Neural crest cell (in vitro differentiated cells): ENCODE data around the gene UVRAG. TPM values are rescaled to one million over a fixed set of nuclear protein-coding genes. Genes with fewer than 3 reads are reported as not detected.

ENCODE experiments used
- DNase-seq: peaks from one replicate; pipeline ENCODE4 v3.0.0; 2021; ENCODE audit warnings: low read depth, mixed read lengths, low spot score
- H3K27ac Mint-ChIP-seq: one replicate; pipeline ENCODE4 v1.8.0; 2021; ENCODE audit warnings: mild to moderate bottlenecking, mixed read lengths; ENCODE audit not compliant: unreplicated experiment
- H3K27me3 Mint-ChIP-seq: 2 replicates; pipeline ENCODE4 v1.8.0; 2021; ENCODE audit warnings: low read depth, mild to moderate bottlenecking, mixed read lengths
- H3K36me3 Mint-ChIP-seq: 2 replicates; pipeline ENCODE4 v1.8.0; 2021; ENCODE audit warnings: low read depth, mild to moderate bottlenecking, mixed read lengths
- H3K4me1 Mint-ChIP-seq: 2 replicates; pipeline ENCODE4 v1.8.0; 2021; ENCODE audit warnings: mixed read lengths
- H3K4me3 Mint-ChIP-seq: one replicate; pipeline ENCODE4 v1.8.0; 2021; ENCODE audit warnings: mild to moderate bottlenecking, mixed read lengths
- H3K9me3 Mint-ChIP-seq: 2 replicates; pipeline ENCODE4 v1.8.0; 2021; ENCODE audit warnings: mixed read lengths
- total RNA-seq: library from RNA; stranded (reverse); gene quantifications from 2 replicates; pipeline ENCODE4 v1.2.1, GENCODE V29; 2021
- TF ChIP-seq, protein P1 (sequence below): fragments of 200-600 bp; sonication (generic); conservative IDR thresholded peaks from 2 replicates; pipeline ENCODE4 v1.5.0; 2021; ENCODE audit warnings: antibody characterized with exemption, mild to moderate bottlenecking

The UVRAG gene
- total RNA-seq, 1 donor from 2014 or later: 29.0 TPM

DNA sequence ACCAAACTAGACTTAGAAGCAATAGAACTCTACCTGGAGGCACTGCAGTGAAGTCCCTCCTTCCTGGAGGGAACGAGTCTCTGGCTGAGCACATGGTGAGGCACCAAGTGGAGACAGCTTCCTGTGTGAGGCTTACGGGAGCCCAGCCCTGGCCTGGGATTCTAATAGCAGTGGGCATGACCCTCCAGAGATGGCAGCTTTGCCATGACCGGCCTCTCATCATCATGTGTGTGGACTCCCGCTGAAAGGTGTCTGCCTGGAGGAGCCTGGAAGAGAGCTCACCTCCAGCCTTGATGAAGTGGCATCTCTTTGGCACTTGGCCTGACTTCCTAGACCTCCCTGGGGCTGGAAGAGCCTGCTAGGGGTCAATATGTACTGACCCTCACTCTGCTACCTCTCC lies 38.5 kb upstream of the UVRAG start:
- Mint-ChIP-seq H3K4me3 (no peak overlapping the region), H3K4me1 (no peaks in the 10 kb centered on the region), H3K27ac (peak overlapping the region; percentile 19), H3K9me3 (no peaks in the 10 kb centered on the region), H3K36me3 (no peaks in the 10 kb centered on the region), H3K27me3 (peaks cover 11% of the 10 kb centered on the region)
- DNase-seq: no peak
- TF ChIP-seq, protein P1, sequence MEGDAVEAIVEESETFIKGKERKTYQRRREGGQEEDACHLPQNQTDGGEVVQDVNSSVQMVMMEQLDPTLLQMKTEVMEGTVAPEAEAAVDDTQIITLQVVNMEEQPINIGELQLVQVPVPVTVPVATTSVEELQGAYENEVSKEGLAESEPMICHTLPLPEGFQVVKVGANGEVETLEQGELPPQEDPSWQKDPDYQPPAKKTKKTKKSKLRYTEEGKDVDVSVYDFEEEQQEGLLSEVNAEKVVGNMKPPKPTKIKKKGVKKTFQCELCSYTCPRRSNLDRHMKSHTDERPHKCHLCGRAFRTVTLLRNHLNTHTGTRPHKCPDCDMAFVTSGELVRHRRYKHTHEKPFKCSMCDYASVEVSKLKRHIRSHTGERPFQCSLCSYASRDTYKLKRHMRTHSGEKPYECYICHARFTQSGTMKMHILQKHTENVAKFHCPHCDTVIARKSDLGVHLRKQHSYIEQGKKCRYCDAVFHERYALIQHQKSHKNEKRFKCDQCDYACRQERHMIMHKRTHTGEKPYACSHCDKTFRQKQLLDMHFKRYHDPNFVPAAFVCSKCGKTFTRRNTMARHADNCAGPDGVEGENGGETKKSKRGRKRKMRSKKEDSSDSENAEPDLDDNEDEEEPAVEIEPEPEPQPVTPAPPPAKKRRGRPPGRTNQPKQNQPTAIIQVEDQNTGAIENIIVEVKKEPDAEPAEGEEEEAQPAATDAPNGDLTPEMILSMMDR: no peak

DNA sequence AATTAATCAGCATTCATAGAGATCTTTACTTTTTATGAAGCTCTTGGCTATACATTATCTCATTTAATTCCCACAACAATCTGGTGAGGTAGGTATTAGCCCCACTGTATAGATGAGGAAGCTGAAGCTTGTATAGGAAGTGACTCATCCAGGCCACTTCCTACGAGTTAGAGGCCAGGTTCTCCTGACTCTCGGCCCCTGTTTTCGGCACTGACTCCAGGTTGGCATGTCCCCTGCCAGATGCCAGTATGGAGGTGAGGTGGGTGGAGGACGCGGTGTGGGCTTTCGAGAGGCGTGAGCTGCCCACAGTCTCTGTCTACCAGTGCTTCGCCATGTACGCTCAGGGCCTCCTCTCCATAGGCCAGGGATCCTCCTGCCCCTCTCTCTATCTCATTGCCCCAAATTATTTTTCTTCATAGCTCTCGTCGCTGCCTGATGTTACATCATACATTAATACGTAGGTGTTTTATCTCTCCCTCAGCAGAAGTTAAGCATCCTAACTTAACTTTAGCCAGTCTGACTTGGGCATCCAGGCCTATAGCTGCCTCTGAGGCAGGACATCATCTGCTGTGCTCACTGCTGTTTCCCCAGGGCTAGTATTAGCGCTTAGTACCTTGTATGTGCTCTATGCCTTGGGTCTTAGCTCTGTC lies 37.4 kb upstream of the UVRAG start:
- Mint-ChIP-seq H3K9me3 (no peaks in the 10 kb centered on the region), H3K4me3 (no peak overlapping the region), H3K36me3 (no peaks in the 10 kb centered on the region), H3K27me3 (peaks cover under 1% of the 10 kb centered on the region), H3K4me1 (no peaks in the 10 kb centered on the region), H3K27ac (no peak overlapping the region)
- TF ChIP-seq, protein P1: no peak
- no peak for DNase-seq

DNA sequence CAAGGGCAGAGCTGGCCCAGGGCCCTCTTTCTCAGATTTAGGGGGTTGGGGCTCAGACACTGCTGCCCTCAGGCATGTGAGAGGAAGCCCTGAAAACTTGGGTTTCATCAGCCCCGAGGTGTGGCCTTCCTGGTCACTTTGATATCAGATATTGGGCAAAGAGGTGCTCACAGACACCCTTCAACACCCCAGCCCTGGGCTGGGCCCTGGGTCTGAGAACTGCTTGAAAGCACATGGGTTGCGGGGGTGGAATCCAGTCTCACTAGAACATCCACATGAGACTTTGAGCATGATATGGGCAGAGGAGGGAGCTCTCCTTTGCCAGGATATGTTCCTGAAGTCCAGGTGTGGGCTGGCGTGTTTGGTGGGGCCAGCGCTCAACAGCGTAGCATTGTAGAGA lies 36.0 kb upstream of the UVRAG start:
- TF ChIP-seq, protein P1: no peak
- Mint-ChIP-seq H3K4me1 (no peaks in the 10 kb centered on the region), H3K4me3 (no peak overlapping the region), H3K9me3 (no peaks in the 10 kb centered on the region), H3K36me3 (no peaks in the 10 kb centered on the region), H3K27ac (peak overlapping the region; percentile 57), H3K27me3 (no peaks in the 10 kb centered on the region)
- no peak for DNase-seq

DNA sequence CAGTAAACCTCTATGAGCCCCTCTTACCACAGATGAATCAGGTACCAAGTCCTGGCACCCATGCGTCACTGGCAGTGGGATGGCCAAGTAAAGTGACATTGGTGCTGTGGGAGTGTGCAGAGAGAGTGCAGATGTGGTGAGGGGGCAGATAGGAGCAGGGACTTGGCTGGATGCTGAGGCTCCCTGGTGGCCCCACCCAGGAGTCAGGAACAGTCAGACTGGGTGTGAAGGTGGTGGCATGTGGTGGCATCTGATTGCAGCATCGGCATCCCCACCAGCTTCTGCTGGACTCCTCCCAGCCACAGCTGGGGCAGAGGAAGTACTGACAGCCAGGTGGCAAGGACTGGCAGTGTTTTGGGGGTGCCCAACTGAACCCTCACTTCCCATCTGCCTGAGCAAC lies 35.0 kb upstream of the UVRAG start:
- Mint-ChIP-seq H3K36me3 (no peaks in the 10 kb centered on the region), H3K4me1 (no peaks in the 10 kb centered on the region), H3K27ac (no peak overlapping the region), H3K4me3 (no peak overlapping the region), H3K9me3 (no peaks in the 10 kb centered on the region), H3K27me3 (no peaks in the 10 kb centered on the region)
- DNase-seq: no peak
- TF ChIP-seq, protein P1: no peak

DNA sequence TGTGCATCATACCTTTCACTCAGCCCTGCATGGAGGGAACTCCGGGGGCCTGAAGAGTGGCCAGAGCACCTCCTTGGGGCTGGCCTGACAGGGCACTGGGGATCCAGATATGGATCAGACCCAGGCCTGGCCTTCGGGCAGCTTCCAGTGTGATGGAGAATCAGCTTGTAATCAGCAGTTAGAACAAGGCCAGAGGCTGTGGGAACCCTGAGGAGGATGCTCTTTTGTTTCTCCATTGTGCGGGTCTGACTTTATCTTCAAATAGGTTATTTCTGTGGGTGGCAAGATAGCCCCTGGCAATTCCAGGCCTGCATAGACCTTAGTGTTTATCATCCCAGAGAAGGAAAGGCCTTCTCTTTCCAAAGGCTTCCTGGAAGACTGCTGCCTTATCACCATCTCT lies 34.1 kb upstream of the UVRAG start:
- no peak for DNase-seq
- Mint-ChIP-seq H3K4me1 (no peaks in the 10 kb centered on the region), H3K27me3 (no peaks in the 10 kb centered on the region), H3K9me3 (no peaks in the 10 kb centered on the region), H3K4me3 (no peak overlapping the region), H3K27ac (no peak overlapping the region), H3K36me3 (no peaks in the 10 kb centered on the region)
- TF ChIP-seq, protein P1: no peak

DNA sequence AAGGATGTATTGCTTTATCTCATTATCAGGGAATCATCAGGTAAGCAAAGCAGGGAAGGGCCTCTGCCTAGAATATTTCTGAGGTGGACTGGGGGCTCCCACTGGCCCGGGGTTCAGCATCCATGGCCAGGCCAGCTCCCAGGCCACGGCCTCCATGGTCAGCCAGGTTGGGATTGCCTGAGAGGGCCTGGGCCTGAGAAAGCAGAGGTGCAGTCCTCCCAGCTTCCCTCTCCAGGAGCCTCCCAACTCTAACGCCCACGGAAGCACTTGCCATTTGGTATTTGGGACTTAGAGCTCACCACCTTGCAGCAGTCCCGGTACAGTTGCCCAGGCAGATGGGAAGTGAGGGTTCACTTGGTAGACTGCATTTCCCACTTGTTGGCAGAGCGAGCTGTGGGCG lies 33.7 kb upstream of the UVRAG start:
- no peak overlapping the region for H3K27ac Mint-ChIP-seq
- no peaks in the 10 kb centered on the region for H3K9me3 Mint-ChIP-seq
- H3K36me3 Mint-ChIP-seq: no peaks in the 10 kb centered on the region
- H3K4me1 Mint-ChIP-seq: no peaks in the 10 kb centered on the region
- no peak for DNase-seq
- no peak overlapping the region for H3K4me3 Mint-ChIP-seq
- TF ChIP-seq, protein P1: no peak
- H3K27me3 Mint-ChIP-seq: no peaks in the 10 kb centered on the region
